GM18526 (cell line): ENCODE data around the gene MPDZ.

Experiments used
- POLR2A ChIP-seq: IDR thresholded peaks from 3 replicates; pipeline ENCODE4 v1.6.1; 2011; ENCODE audit not compliant: insufficient read length; ENCODE audit errors: extremely low read depth

MPDZ gene

GRCh38 chr9:13173553-13173952, 105.9 kb downstream of the MPDZ start:
- TF ChIP-seq POLR2A, result no peak

- no peak for TF ChIP-seq POLR2A
These were observed 108.2 kb downstream of the MPDZ start for GRCh38 chr9:13171261-13171660.

- no peak for TF ChIP-seq POLR2A
These were observed 112.5 kb downstream of the MPDZ start for GRCh38 chr9:13166996-13167395.

- TF ChIP-seq POLR2A, result no peak
These were observed 113.5 kb downstream of the MPDZ start for GRCh38 chr9:13165956-13166355.

GRCh38 chr9:13165236-13165945, 114.1 kb downstream of the MPDZ start:
- no peak for TF ChIP-seq POLR2A

GRCh38 chr9:13163946-13164345, 115.5 kb downstream of the MPDZ start:
- TF ChIP-seq POLR2A, result no peak

GRCh38 chr9:13163287-13163686, 116.2 kb downstream of the MPDZ start:
- no peak for TF ChIP-seq POLR2A

- no peak for TF ChIP-seq POLR2A
These were observed 119.4 kb downstream of the MPDZ start for GRCh38 chr9:13160051-13160450.

GRCh38 chr9:13158986-13159385, 120.5 kb downstream of the MPDZ start:
- TF ChIP-seq POLR2A, result no peak

- TF ChIP-seq POLR2A, result no peak
These were observed 128.0 kb downstream of the MPDZ start for GRCh38 chr9:13151489-13151888.

- TF ChIP-seq POLR2A, result no peak
These were observed 130.0 kb downstream of the MPDZ start for GRCh38 chr9:13149454-13149853.

- no peak for TF ChIP-seq POLR2A
These were observed 132.7 kb downstream of the MPDZ start for GRCh38 chr9:13146840-13147239.

- TF ChIP-seq POLR2A, result no peak
These were observed 134.2 kb downstream of the MPDZ start for GRCh38 chr9:13145340-13145739.

- no peak for TF ChIP-seq POLR2A
These were observed 135.2 kb downstream of the MPDZ start for GRCh38 chr9:13144166-13144775.

- TF ChIP-seq POLR2A, result no peak
These were observed 136.2 kb downstream of the MPDZ start for GRCh38 chr9:13143281-13143680.

- TF ChIP-seq POLR2A, result no peak
These were observed 136.7 kb downstream of the MPDZ start for GRCh38 chr9:13142776-13143175.

- TF ChIP-seq POLR2A, result no peak
These were observed 137.9 kb downstream of the MPDZ start for GRCh38 chr9:13141629-13142028.
